Body of pancreas (tissue), 4 donors: Measurements from ENCODE around the gene CTCF. TPM values are rescaled to one million over a fixed set of nuclear protein-coding genes. Genes with fewer than 3 reads are reported as not detected.
"Not testable (repeated sequence)": the region's sequence is repeated elsewhere in the genome, so short reads cannot be mapped to it uniquely, and the experiment has no call there.

Experiments used
- ATAC-seq: fragments of 150-250 bp; one replicate; pipeline ENCODE4 v1.9.1; 2016
- DNase-seq, 4 donors: peaks; one replicate each; pipeline ENCODE4 v3.0.0-alpha.2; 2019
- H3K27ac ChIP-seq, 4 donors: fragments of 200-600 bp; sonication (generic); 1 replicate in 3 of 4; 2 replicates in 1 of 4; pipeline versions ENCODE4 v1.5.1 to v1.6.1; 2016 to 2019; ENCODE audit warnings: mild to moderate bottlenecking in 1 of 4, mixed read lengths in 1 of 4, moderate library complexity in 1 of 4
- H3K27me3 ChIP-seq, 2 donors: fragments of 200-600 bp; sonication (generic); one replicate each; pipeline ENCODE4 v1.6.0; 2016; ENCODE audit warnings: mild to moderate bottlenecking in 1 of 2
- H3K36me3 ChIP-seq, 2 donors: fragments of 200-600 bp; sonication (generic); replicated peaks in 1 of 2; 2 replicates each; pipeline ENCODE4 v1.5.1; 2016; ENCODE audit warnings: low read depth in 2 of 2; ENCODE audit not compliant: insufficient read depth in 1 of 2
- H3K4me1 ChIP-seq: fragments of 200-600 bp; sonication (generic); one replicate; pipeline ENCODE4 v1.6.0; 2016
- H3K4me3 ChIP-seq, 2 donors: fragments of 200-600 bp; sonication (generic); 1 replicate in 1 of 2; 2 replicates in 1 of 2; pipeline ENCODE4 v1.5.1; 2016 to 2019
- H3K9me3 ChIP-seq, 3 donors: fragments of 200-600 bp; sonication (generic); 1 replicate in 2 of 3; 2 replicates in 1 of 3; pipeline ENCODE4 v1.5.1; 2016
- CTCF ChIP-seq, 7 experiments: fragments of 450-650 bp in 4 of 7; fragments of 200-600 bp in 3 of 7; sonication (generic) in 3 of 7; IDR thresholded peaks; one replicate each; pipeline ENCODE4 v1.5.1; 2016 to 2019; ENCODE audit warnings: antibody characterized with exemption in 7 of 7
- POLR2A ChIP-seq, 3 donors: fragments of 450-650 bp; IDR thresholded peaks; one replicate each; pipeline ENCODE4 v1.6.1; 2016; ENCODE audit warnings: antibody characterized with exemption in 3 of 3, mild to moderate bottlenecking in 2 of 3
- WGBS, 2 donors: methylation state at CpG; one replicate each; pipeline ENCODE4 v1.1.5; 2017; 5-methylcytosine and 5-hydroxymethylcytosine counted together
- intact Hi-C: fragments of 100-400 bp; cut with DNase I; formaldehyde crosslinking; loops from one replicate; pipeline ENCODE4 v1.15.1; 2023
- total RNA-seq, 2 donors: library from RNA; depleted of rRNA; stranded (reverse); fragments of >200 nt; gene quantifications; one replicate each; pipeline ENCODE4 v1.1.0, GENCODE V29; 2016

The CTCF gene
- total RNA-seq, 2 donors from 2014 or later, result 24.4 to 33.0 TPM

- H3K9me3 ChIP-seq, result no peaks in the 10 kb centered on the region
- DNase-seq (peak in 2 of 4 donors; percentile 34 to 35), ATAC-seq (peak; percentile 12)
- intact Hi-C loops, result no loop called here
- H3K4me3 ChIP-seq, result peak overlapping the region; percentile 17 to 82
- H3K27me3 ChIP-seq, result no peaks in the 10 kb centered on the region
- TF ChIP-seq CTCF (IDR thresholded peaks at IDR 0.05) (no peak), POLR2A (IDR thresholded peaks at IDR 0.05) (no peak)
- peak overlapping the region; percentile 77 to 94 (median 87) for H3K27ac ChIP-seq
- WGBS, 2 donors, result 0 to 5% methylated on average over 6 to 16 of the region's 16 CpGs
- H3K4me1 ChIP-seq, result peaks cover 45% of the 10 kb centered on the region
- no peaks in the 10 kb centered on the region for H3K36me3 ChIP-seq
These were observed 32.7 kb upstream of the CTCF start for GRCh38 chr16:67529582-67530012.

GRCh38 chr16:67530013-67530939, 32.0 kb upstream of the CTCF start:
- Histone ChIP-seq H3K36me3 (no peaks in the 10 kb centered on the region), H3K4me3 (peak overlapping the region; percentile 17 to 82), H3K4me1 (peaks cover 51% of the 10 kb centered on the region), H3K27me3 (no peaks in the 10 kb centered on the region), H3K27ac (peak overlapping the region; percentile 77 to 94 (median 87)), H3K9me3 (no peaks in the 10 kb centered on the region)
- peak; percentile 68 to 84 (median 78) for DNase-seq
- peak; percentile 71 for ATAC-seq
- intact Hi-C loops, result no loop called here
- 2 to 4% methylated on average over 5 to 48 of the region's 48 CpGs for WGBS, 2 donors
- TF ChIP-seq CTCF (IDR thresholded peaks at IDR 0.05), result no peak
- peak; percentile 68 to 85 (median 79) for TF ChIP-seq POLR2A (IDR thresholded peaks at IDR 0.05)

DNA sequence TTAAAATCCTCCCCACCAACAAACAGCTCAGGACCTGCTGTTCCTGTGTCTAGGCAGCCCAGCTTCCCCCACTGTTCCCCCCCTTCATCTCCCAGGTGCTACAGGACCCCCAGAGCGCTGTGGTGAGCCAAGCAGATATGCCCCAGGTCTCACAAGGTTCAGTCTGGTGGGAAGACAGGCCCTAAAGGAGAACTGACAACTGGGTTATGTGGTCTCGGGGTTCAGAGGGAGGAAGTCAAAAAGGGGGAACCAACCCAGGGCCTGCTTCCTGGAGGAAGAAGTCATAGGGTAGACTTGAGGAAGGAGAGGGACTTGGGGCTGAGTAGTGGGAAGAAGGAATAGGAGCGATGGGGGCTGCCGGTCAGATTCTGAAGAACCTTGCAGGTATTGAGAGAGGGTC, 31.1 kb upstream of the CTCF start:
- peak in 1 of 4 donors; percentile 53 for DNase-seq
- Histone ChIP-seq H3K36me3 (no peaks in the 10 kb centered on the region), H3K9me3 (no peaks in the 10 kb centered on the region), H3K27ac (peak overlapping the region in 3 of 4 donors; percentile 82 to 94 (median 92)), H3K4me1 (peaks cover 60% of the 10 kb centered on the region), H3K27me3 (no peaks in the 10 kb centered on the region), H3K4me3 (no peak overlapping the region)
- ATAC-seq, result no peak
- no peak for TF ChIP-seq CTCF (IDR thresholded peaks at IDR 0.05)
- no peak for TF ChIP-seq POLR2A (IDR thresholded peaks at IDR 0.05)
- 79 to 86% methylated on average over 4 of the region's 4 CpGs for WGBS, 2 donors
- intact Hi-C loops, result no loop called here

DNA sequence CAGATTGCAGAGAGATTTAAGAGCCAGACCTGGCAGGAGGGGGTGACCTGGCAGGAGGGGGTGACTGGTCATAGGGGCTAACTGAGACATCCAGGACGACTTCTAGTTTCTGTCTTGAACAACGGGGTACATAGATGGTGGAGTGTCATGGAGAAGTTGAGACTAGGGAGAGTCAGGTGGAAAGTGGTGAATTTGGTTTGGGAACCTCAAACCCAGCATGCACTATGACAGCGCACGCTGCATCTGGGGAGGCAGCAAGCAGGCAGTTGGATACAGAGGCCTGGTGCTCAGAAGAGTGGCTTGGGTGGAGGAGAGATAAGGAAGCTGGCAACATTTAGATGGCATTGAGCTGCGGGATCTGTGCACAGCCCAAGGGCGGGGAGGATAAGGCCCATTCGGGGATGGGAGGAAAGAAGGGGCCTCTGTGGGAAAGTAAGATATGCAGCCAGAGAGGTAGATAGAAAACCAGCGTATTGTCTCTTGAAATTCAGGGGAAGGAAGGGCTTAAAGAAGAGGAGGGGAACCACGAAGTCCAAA, 29.2 kb upstream of the CTCF start:
- TF ChIP-seq CTCF (IDR thresholded peaks at IDR 0.05) (no peak), POLR2A (IDR thresholded peaks at IDR 0.05) (no peak)
- H3K4me1 ChIP-seq, result peaks cover 73% of the 10 kb centered on the region
- ATAC-seq (no peak), DNase-seq (no peak)
- no peak overlapping the region for H3K4me3 ChIP-seq
- no peaks in the 10 kb centered on the region for H3K27me3 ChIP-seq
- intact Hi-C loops, result no loop called here
- H3K36me3 ChIP-seq, result no peaks in the 10 kb centered on the region
- 64 to 67% methylated on average over 9 of the region's 9 CpGs for WGBS, 2 donors
- H3K9me3 ChIP-seq, result no peaks in the 10 kb centered on the region
- H3K27ac ChIP-seq, result no peak overlapping the region

DNA sequence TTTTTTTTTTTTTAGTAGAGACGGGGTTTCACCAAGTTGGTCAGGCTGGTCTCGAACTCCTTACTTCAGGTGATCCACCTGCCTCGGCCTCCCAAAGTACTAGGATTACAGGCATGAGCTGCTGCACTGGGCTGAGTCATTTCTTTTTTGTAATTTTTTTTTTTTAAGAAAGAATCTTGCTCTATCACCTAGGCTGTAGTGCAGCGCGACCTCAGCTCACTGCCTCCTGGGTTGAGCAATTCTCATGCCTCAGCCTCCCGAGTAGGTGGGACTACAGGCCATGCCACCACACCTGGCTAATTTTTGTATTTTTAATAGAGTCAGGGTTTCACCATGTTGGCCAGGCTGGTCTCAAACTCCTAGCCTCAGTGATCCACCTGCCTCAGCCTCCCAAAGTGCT, 28.3 kb upstream of the CTCF start:
- WGBS, 2 donors, result 85 to 88% methylated on average over 6 of the region's 6 CpGs
- H3K4me3 ChIP-seq, H3K27me3 ChIP-seq, H3K9me3 ChIP-seq, intact Hi-C loops, H3K36me3 ChIP-seq, H3K27ac ChIP-seq, ATAC-seq, DNase-seq: not testable (repeated sequence)
- H3K4me1 ChIP-seq, result peaks cover 78% of the 10 kb centered on the region
